Heart left ventricle (tissue), 16 donors: Measurements from ENCODE around the gene ZNF512. TPM values are rescaled to one million over a fixed set of nuclear protein-coding genes. Genes with fewer than 3 reads are reported as not detected.

Source experiments
- ATAC-seq, 4 donors: fragments of 200-7000 bp; cut with Tn5 transposase; one replicate each; pipeline ENCODE4 v1.9.1; 2020 to 2022; ENCODE audit warnings: moderate library complexity in 4 of 4, mild to moderate bottlenecking in 3 of 4, moderate number of reproducible peaks in 1 of 4
- DNase-seq, 5 donors: peaks; one replicate each; pipeline ENCODE4 v3.0.0-alpha.2; 2020
- H3K27ac ChIP-seq, 12 donors: fragments of 200-600 bp; sonication (generic) in 4 of 12; one replicate each; pipeline versions ENCODE4 v1.5.0 to v1.8.0; 2016 to 2022; ENCODE audit warnings: mild to moderate bottlenecking in 2 of 12
- H3K27me3 ChIP-seq, 9 donors: fragments of 200-600 bp; sonication (generic) in 2 of 9; one replicate each; pipeline versions ENCODE4 v1.5.1 to v1.8.0; 2016 to 2022; ENCODE audit warnings: mild to moderate bottlenecking in 3 of 9
- H3K36me3 ChIP-seq, 9 donors: fragments of 200-600 bp; sonication (generic) in 2 of 9; one replicate each; pipeline versions ENCODE4 v1.5.0 to v1.8.0; 2018 to 2022; ENCODE audit warnings: mild to moderate bottlenecking in 2 of 9
- H3K4me1 ChIP-seq, 12 donors: fragments of 200-600 bp; sonication (generic) in 4 of 12; one replicate each; pipeline versions ENCODE4 v1.5.0 to v1.8.0; 2016 to 2022; ENCODE audit warnings: mild to moderate bottlenecking in 3 of 12
- H3K4me3 ChIP-seq, 12 donors: fragments of 200-600 bp; sonication (generic) in 4 of 12; one replicate each; pipeline versions ENCODE4 v1.5.0 to v1.8.0; 2017 to 2022; ENCODE audit warnings: mild to moderate bottlenecking in 9 of 12, moderate library complexity in 4 of 12
- H3K9me3 ChIP-seq, 12 donors: fragments of 200-600 bp; sonication (generic) in 4 of 12; one replicate each; pipeline versions ENCODE4 v1.5.0 to v1.8.0; 2016 to 2022; ENCODE audit warnings: mild to moderate bottlenecking in 1 of 12
- POLR2A ChIP-seq, 2 donors: fragments of 450-650 bp; IDR thresholded peaks; one replicate each; pipeline ENCODE4 v1.6.1; 2017; ENCODE audit warnings: antibody characterized with exemption in 2 of 2, mild to moderate bottlenecking in 2 of 2, moderate library complexity in 2 of 2
- WGBS, 4 donors: extraction: QIAGEN DNeasy Blood & Tissue Kit in 2 of 4; methylation state at CpG; one replicate each; pipeline versions ENCODE4 v1.1.5 to v1.1.7; 2013 to 2018; 5-methylcytosine and 5-hydroxymethylcytosine counted together
- intact Hi-C, 10 donors: fragments of 100-400 bp; cut with DNase I; formaldehyde crosslinking; loops; one replicate each; pipeline versions ENCODE4 v1.11.1 to v1.14.2; 2022
- polyA plus RNA-seq, 2 donors: library from polyadenylated mRNA; stranded (reverse); fragments of 200-250 nt; gene quantifications; one replicate each; pipeline ENCODE4 v1.2.3, GENCODE V29; 2013
- total RNA-seq, 9 donors: library from RNA; depleted of rRNA in 2 of 9; stranded (reverse); fragments of >200 nt in 2 of 9; fragmentation: NEBNext Ultra II Directional in 3 of 9; extraction: Animal tissue kit (Norgen Biotek cat#: 25700) in 3 of 9; gene quantifications; one replicate each; pipeline versions ENCODE4 v1.1.0 to v1.2.4, GENCODE V29; 2016 to 2023
- TF ChIP-seq, protein P1 (sequence below), 12 donors: fragments of 200-600 bp; sonication (generic) in 4 of 12; IDR thresholded peaks; one replicate each; pipeline versions ENCODE4 v1.5.0 to v1.8.0; 2018 to 2022; ENCODE audit warnings: antibody characterized with exemption in 12 of 12, mild to moderate bottlenecking in 5 of 12
- donor health status: ischemic (EF 13 %, LVEDD 7.1; RV severe dilation, severe dysfunction).
- donor health status: healthy with polysubstance abuse.
- donor health status: DM: no; HTN: yes; CAD: no.
- donor health status: DM: no; HTN: no; CAD: no.
- donor health status: ischemic (EF 25% LVEDD 6.9; RV normal size, moderate dysfunction).
- donor health status: ischemic (EF 25% LVEDD 5.7; RV mildly dilated, moderate dysfunction).
- donor health status: healthy.
- donor health status: DM: yes; HTN: yes; CAD: no.
- donor health status: ischemic (EF 35%, LVEDD 5.7; RV mildly dilated, moderate dysfunction).
- donor health status: nonischemic (EF 11% LVEDD 7.7; RV severe dilation, severe dysfunction).
- donor health status: DM: yes; HTN: yes; CAD: no.
- donor health status: PGD.
- donor health status: ischemic (EF 29% LVEDD 5.4; RV normal size, mild dysfunction).
- donor health status: nonischemic (EF 23%, LVEDD 6.1; RV moderate dilation, normal function).

Gene ZNF512
- total and polyA plus RNA-seq, 11 donors = 8.4 to 31.8 (median 19.4) TPM

DNA sequence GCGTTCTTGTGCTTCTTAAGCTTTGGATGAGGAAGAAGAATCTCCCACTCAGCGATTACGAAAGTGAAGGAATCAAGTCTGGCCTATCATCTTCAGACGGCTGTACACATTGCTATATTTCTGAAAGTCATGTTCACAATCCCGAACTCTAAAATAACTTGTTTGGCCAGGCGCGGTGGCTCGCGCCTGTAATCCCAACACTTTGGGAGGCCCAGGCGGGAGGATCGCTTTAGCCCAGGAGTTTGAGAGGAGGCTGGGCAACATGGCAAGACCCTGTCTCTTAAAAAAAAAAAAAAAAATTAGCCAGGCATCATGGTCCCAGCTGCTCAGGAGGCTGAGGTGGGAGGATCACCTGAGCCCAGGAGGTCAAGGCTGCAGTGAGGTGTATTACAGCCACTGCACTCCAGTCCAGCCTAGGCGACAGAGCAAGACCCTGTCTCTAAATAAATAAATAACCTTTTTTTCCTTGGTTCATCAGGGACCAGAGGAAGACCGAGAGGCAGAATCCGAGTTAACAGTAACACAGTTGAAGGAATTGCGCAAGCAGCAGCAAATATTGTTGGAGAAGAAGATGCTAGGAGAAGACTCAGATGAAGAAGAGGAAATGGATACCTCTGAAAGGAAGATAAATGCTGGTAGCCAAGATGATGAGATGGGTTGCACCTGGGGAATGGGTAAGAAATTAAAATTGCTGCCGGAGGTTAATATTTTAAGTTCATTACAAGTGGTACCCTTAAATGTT is 82.0 kb downstream of the ZNF512 start:
- no peak for ATAC-seq
- TF ChIP-seq POLR2A (IDR thresholded peaks at IDR 0.05) = no peak
- TF ChIP-seq, protein P1, sequence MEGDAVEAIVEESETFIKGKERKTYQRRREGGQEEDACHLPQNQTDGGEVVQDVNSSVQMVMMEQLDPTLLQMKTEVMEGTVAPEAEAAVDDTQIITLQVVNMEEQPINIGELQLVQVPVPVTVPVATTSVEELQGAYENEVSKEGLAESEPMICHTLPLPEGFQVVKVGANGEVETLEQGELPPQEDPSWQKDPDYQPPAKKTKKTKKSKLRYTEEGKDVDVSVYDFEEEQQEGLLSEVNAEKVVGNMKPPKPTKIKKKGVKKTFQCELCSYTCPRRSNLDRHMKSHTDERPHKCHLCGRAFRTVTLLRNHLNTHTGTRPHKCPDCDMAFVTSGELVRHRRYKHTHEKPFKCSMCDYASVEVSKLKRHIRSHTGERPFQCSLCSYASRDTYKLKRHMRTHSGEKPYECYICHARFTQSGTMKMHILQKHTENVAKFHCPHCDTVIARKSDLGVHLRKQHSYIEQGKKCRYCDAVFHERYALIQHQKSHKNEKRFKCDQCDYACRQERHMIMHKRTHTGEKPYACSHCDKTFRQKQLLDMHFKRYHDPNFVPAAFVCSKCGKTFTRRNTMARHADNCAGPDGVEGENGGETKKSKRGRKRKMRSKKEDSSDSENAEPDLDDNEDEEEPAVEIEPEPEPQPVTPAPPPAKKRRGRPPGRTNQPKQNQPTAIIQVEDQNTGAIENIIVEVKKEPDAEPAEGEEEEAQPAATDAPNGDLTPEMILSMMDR (IDR thresholded peaks at IDR 0.05) = no peak
- Histone ChIP-seq H3K36me3 (peaks cover 0 to 69% (median 57%) of the 10 kb centered on the region in 9 donors), H3K4me3 (peak overlapping the region; percentile 66 to 94 (median 86)), H3K4me1 (peaks cover 0 to 42% (median 27%) of the 10 kb centered on the region in 12 donors), H3K9me3 (no peaks in the 10 kb centered on the region), H3K27me3 (no peaks in the 10 kb centered on the region), H3K27ac (peak overlapping the region in 1 of 12 donors; percentile 95)
- WGBS, 4 donors = 84 to 91% (median 85%) methylated on average over 16 of the region's 16 CpGs
- intact Hi-C loops = no loop called here
- DNase-seq = no peak

DNA sequence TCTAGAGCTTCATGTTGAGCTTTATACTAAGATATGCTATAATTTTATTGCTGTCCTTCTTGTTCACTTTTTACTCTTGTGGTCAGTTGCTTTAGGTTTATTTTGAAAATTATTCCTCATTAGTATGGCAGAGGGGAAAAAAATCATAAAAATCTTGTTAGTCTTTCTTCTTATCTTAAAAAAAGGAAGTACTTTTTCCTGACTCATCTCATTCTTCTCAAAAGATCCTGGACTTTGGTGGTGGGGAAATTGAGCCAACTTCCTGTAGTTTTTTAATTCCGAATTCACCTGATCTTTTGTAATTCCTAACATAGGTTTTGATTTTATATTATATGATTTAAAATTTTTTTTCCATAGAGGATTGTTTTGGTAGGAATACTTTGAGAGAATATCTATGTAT is 84.6 kb downstream of the ZNF512 start:
- Histone ChIP-seq H3K27ac (peak overlapping the region in 1 of 12 donors; percentile 63), H3K4me3 (no peak overlapping the region), H3K4me1 (peaks cover 0 to 37% (median 21%) of the 10 kb centered on the region in 12 donors), H3K36me3 (peaks cover 0 to 71% (median 60%) of the 10 kb centered on the region in 9 donors), H3K27me3 (no peaks in the 10 kb centered on the region), H3K9me3 (no peaks in the 10 kb centered on the region)
- TF ChIP-seq, protein P1 (IDR thresholded peaks at IDR 0.05) = no peak
- no peak for TF ChIP-seq POLR2A (IDR thresholded peaks at IDR 0.05)
- WGBS, 4 donors = 57 to 74% (median 72%) methylated on average over 1 of the region's 1 CpG
- no peak for ATAC-seq
- no peak for DNase-seq
- intact Hi-C loops = no loop called here

DNA sequence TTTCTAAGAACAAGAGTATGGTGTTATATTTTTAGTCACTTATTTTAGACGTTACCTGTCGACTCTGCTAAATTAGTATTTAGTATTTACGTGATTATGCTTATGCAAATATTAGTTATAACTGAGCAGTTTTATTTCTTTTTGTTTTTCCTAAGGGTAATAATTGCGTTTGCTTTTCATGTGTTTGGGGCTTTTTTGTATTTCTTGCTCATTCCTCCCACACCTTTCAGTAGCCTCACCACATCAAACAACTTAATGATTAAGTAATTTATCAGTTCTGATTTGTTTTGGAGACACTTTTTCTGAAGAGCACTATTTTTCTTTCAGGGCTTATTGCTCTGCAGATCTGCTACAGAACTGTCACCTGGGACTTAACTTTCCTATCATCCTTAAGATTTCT is 88.4 kb downstream of the ZNF512 start:
- WGBS, 4 donors = 88 to 96% (median 94%) methylated on average over 4 of the region's 4 CpGs
- Histone ChIP-seq H3K4me1 (peaks cover 0 to 15% (median 0%) of the 10 kb centered on the region in 12 donors), H3K9me3 (no peaks in the 10 kb centered on the region), H3K27me3 (no peaks in the 10 kb centered on the region), H3K27ac (no peak overlapping the region), H3K36me3 (peaks cover 0 to 97% (median 82%) of the 10 kb centered on the region in 9 donors), H3K4me3 (no peak overlapping the region)
- no peak for TF ChIP-seq POLR2A (IDR thresholded peaks at IDR 0.05)
- TF ChIP-seq, protein P1 (IDR thresholded peaks at IDR 0.05) = no peak
- ATAC-seq (no peak), DNase-seq (no peak)
- intact Hi-C loops = no loop called here

Other genes starting within 250 kb of the ZNF512 start
- 10 to 100 TPM; 19.9 to 42.6 (median 28.3) TPM for gene GTF3C2, start 226.3 kb upstream of the ZNF512 start, total RNA-seq
- 10 to 100 TPM; 17.8 to 21.9 TPM for gene GTF3C2, start 226.3 kb upstream of the ZNF512 start, polyA plus RNA-seq
- 10 to 100 TPM; 28.5 to 59.3 (median 37.0) TPM for gene EIF2B4, start 212.7 kb upstream of the ZNF512 start, total RNA-seq
- 10 to 100 TPM; 40.2 to 69.0 TPM for gene EIF2B4, start 212.7 kb upstream of the ZNF512 start, polyA plus RNA-seq
- 10 to 100 TPM; 59.4 to 90.7 (median 77.2) TPM for gene SNX17, start 212.4 kb upstream of the ZNF512 start, total RNA-seq
- gene SNX17, start 212.4 kb upstream of the ZNF512 start, polyA plus RNA-seq = 100 to 1,000 TPM in 1 of 2 donors, 10 to 100 TPM in 1; 39.2 to 106 TPM
- 10 to 100 TPM in 1 of 9 donors, 1 to 10 TPM in 8; 2.8 to 10.4 (median 7.1) TPM for gene ZNF513, start 202.3 kb upstream of the ZNF512 start, total RNA-seq
- gene ZNF513, start 202.3 kb upstream of the ZNF512 start, polyA plus RNA-seq = 10 to 100 TPM in 1 of 2 donors, 1 to 10 TPM in 1; 8.7 to 11.8 TPM
- 10 to 100 TPM; 31.7 to 49.7 (median 40.2) TPM for gene PPM1G, start 173.5 kb upstream of the ZNF512 start, total RNA-seq
- gene PPM1G, start 173.5 kb upstream of the ZNF512 start, polyA plus RNA-seq = 10 to 100 TPM; 31.2 to 87.2 TPM
- gene NRBP1, start 154.4 kb upstream of the ZNF512 start, total RNA-seq = 10 to 100 TPM; 43.5 to 78.6 (median 62.8) TPM
- 100 to 1,000 TPM in 1 of 2 donors, 10 to 100 TPM in 1; 27.8 to 114 TPM for gene NRBP1, start 154.4 kb upstream of the ZNF512 start, polyA plus RNA-seq
- gene KRTCAP3, start 140.7 kb upstream of the ZNF512 start, total RNA-seq = 1 to 10 TPM in 1 of 9 donors, under 1 TPM in 2, not detected in 6; 0.50 to 1.7 (median 0.61) TPM
- gene KRTCAP3, start 140.7 kb upstream of the ZNF512 start, polyA plus RNA-seq = under 1 TPM in 1 of 2 donors, not detected in 1; 0.65 TPM
- gene IFT172, start 93.3 kb upstream of the ZNF512 start, total RNA-seq = 10 to 100 TPM; 13.6 to 25.7 (median 17.4) TPM
- gene IFT172, start 93.3 kb upstream of the ZNF512 start, polyA plus RNA-seq = 10 to 100 TPM; 11.9 to 27.2 TPM
- 1 to 10 TPM; 1.0 to 4.7 (median 3.1) TPM for gene FNDC4, start 87.8 kb upstream of the ZNF512 start, total RNA-seq
- 10 to 100 TPM in 1 of 2 donors, 1 to 10 TPM in 1; 2.0 to 10.5 TPM for gene FNDC4, start 87.8 kb upstream of the ZNF512 start, polyA plus RNA-seq
- 1 to 10 TPM in 1 of 9 donors, under 1 TPM in 3, not detected in 5; 0.28 to 1.1 (median 0.38) TPM for gene GCKR, start 86.2 kb upstream of the ZNF512 start, total RNA-seq
- 1 to 10 TPM in 1 of 2 donors, under 1 TPM in 1; 0.23 to 1.7 TPM for gene GCKR, start 86.2 kb upstream of the ZNF512 start, polyA plus RNA-seq
- gene CCDC121, start 46.0 kb downstream of the ZNF512 start, total RNA-seq = 1 to 10 TPM; 3.9 to 7.7 (median 5.8) TPM
- gene CCDC121, start 46.0 kb downstream of the ZNF512 start, polyA plus RNA-seq = 1 to 10 TPM; 2.5 to 3.5 TPM
- gene GPN1, start 46.0 kb downstream of the ZNF512 start, total RNA-seq = 10 to 100 TPM; 14.4 to 22.3 (median 19.4) TPM
- 10 to 100 TPM; 10.1 to 35.9 TPM for gene GPN1, start 46.0 kb downstream of the ZNF512 start, polyA plus RNA-seq
- gene SUPT7L, start 80.6 kb downstream of the ZNF512 start, total RNA-seq = 10 to 100 TPM; 18.6 to 29.5 (median 27.0) TPM
- gene SUPT7L, start 80.6 kb downstream of the ZNF512 start, polyA plus RNA-seq = 10 to 100 TPM; 21.0 to 22.4 TPM
- gene SLC4A1AP, start 80.8 kb downstream of the ZNF512 start, total RNA-seq = 10 to 100 TPM; 19.2 to 25.6 (median 22.4) TPM
- gene SLC4A1AP, start 80.8 kb downstream of the ZNF512 start, polyA plus RNA-seq = 10 to 100 TPM; 14.9 to 27.8 TPM
- gene MRPL33, start 188.7 kb downstream of the ZNF512 start, total RNA-seq = 100 to 1,000 TPM; 163 to 503 (median 305) TPM
- 100 to 1,000 TPM; 177 to 901 TPM for gene MRPL33, start 188.7 kb downstream of the ZNF512 start, polyA plus RNA-seq